Astrocyte (in vitro differentiated cells and primary cell): ENCODE measurements around the gene VAV2. TPM values are rescaled to one million over a fixed set of nuclear protein-coding genes. Genes with fewer than 3 reads are reported as not detected.

Experiments used
- DNase-seq: peaks from one replicate; pipeline ENCODE4 v3.0.0-alpha.2; 2010; ENCODE audit warnings: low read depth
- FAIRE-seq: peaks from 2 replicates; lab custom pipeline; 2011; peaks lifted over from hg19 to GRCh38; lab: Jason Lieb, UNC
- H2AFZ ChIP-seq: 2 replicates; pipeline ENCODE4 v1.6.0; 2012; ENCODE audit warnings: low read depth, low read length, inconsistent platforms
- H3K27ac ChIP-seq: 2 replicates; pipeline ENCODE4 v1.5.1; 2011; ENCODE audit warnings: low read depth, low read length, inconsistent platforms
- H3K27me3 ChIP-seq: 2 replicates; pipeline ENCODE4 v1.6.0; 2011; ENCODE audit warnings: low read length, inconsistent platforms; ENCODE audit not compliant: insufficient read depth
- H3K36me3 ChIP-seq: 2 replicates; pipeline ENCODE4 v1.5.1; 2011; ENCODE audit warnings: low read length, inconsistent platforms; ENCODE audit not compliant: insufficient read depth
- H3K4me1 ChIP-seq: 2 replicates; pipeline ENCODE4 v1.5.1; 2011; ENCODE audit warnings: low read length, inconsistent platforms; ENCODE audit not compliant: insufficient read depth
- H3K4me2 ChIP-seq: 2 replicates; pipeline ENCODE4 v1.6.0; 2012; ENCODE audit warnings: low read length, inconsistent platforms
- H3K4me3 ChIP-seq: 2 replicates; pipeline ENCODE4 v1.5.1; 2011; ENCODE audit warnings: low read depth, mild to moderate bottlenecking, low read length, inconsistent platforms; ENCODE audit not compliant: insufficient read depth
- H3K79me2 ChIP-seq: 2 replicates; pipeline ENCODE4 v1.6.0; 2012; ENCODE audit warnings: mild to moderate bottlenecking, low read length, inconsistent platforms; ENCODE audit not compliant: insufficient read depth
- H3K9ac ChIP-seq: 2 replicates; pipeline ENCODE4 v1.6.0; 2012; ENCODE audit warnings: mild to moderate bottlenecking, low read length, inconsistent platforms
- H3K9me3 ChIP-seq: 2 replicates; pipeline ENCODE4 v1.5.1; 2012; ENCODE audit warnings: low read depth, mild to moderate bottlenecking, low read length, inconsistent platforms; ENCODE audit not compliant: insufficient read depth
- H4K20me1 ChIP-seq: 2 replicates; pipeline ENCODE4 v1.6.0; 2012; ENCODE audit warnings: low read length, inconsistent platforms; ENCODE audit not compliant: insufficient read depth
- H3K27ac Mint-ChIP-seq: one replicate; pipeline ENCODE4 v1.8.0; 2021; ENCODE audit warnings: mild to moderate bottlenecking, mixed read lengths; ENCODE audit not compliant: unreplicated experiment
- H3K27me3 Mint-ChIP-seq: one replicate; pipeline ENCODE4 v1.8.0; 2021; ENCODE audit warnings: low read depth, mixed read lengths; ENCODE audit not compliant: unreplicated experiment
- H3K36me3 Mint-ChIP-seq: one replicate; pipeline ENCODE4 v1.8.0; 2021; ENCODE audit warnings: low read depth, mixed read lengths; ENCODE audit not compliant: unreplicated experiment
- H3K4me1 Mint-ChIP-seq: one replicate; pipeline ENCODE4 v1.8.0; 2021; ENCODE audit warnings: low read depth, mixed read lengths; ENCODE audit not compliant: unreplicated experiment
- H3K4me3 Mint-ChIP-seq: one replicate; pipeline ENCODE4 v1.8.0; 2021; ENCODE audit warnings: mild to moderate bottlenecking, moderate library complexity, mixed read lengths; ENCODE audit not compliant: unreplicated experiment
- H3K9me3 Mint-ChIP-seq: one replicate; pipeline ENCODE4 v1.8.0; 2021; ENCODE audit warnings: mild to moderate bottlenecking, mixed read lengths; ENCODE audit not compliant: unreplicated experiment
- EZH2 ChIP-seq: IDR thresholded peaks from 2 replicates; pipeline ENCODE4 v1.6.1; 2012; ENCODE audit warnings: mild to moderate bottlenecking, low read length, inconsistent platforms; ENCODE audit not compliant: insufficient read depth
- total RNA-seq: library from RNA; stranded (reverse); gene quantifications from 2 replicates; pipeline ENCODE4 v1.2.1, GENCODE V29; 2021
- TF ChIP-seq, protein P1 (sequence below): IDR thresholded peaks from 2 replicates; pipeline ENCODE4 v1.5.1; 2011; ENCODE audit warnings: low read depth, mild to moderate bottlenecking, inconsistent platforms, low read length, moderate library complexity; ENCODE audit not compliant: insufficient read depth

VAV2 gene
- total RNA-seq, 1 donor from 2014 or later: 36.5 TPM

DNA sequence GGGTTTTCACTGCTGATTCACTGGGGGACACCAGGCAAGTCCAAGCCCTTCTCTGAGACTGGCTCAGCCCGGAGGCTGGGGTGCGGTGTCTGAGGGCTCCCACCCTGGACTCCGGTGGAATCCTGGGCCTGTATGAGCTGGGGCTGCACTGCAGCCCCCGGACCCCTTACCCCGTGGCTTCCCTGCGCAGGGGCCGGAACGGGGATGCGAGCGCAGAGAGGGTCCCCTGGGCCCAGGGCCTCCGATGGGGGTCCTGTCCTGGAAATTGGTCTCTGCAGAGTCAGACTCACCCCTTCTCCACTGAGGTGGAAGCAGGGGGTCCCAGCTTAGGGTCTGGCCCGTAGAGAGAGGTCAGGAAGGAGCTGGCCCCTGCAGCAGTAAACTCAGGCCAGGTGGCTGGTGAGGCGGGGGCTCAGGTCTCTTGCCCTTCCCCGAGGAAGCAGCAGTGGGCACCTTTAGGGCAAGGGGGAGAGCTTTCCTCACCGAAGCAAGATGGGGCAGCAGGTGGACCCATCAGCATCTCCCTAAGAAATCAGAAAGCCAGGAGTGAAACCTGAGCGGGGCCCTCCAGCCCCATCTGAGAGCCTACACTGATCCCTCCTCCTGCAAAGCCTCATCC lies 1.6 kb upstream of the VAV2 start:
- TF ChIP-seq, protein P1, sequence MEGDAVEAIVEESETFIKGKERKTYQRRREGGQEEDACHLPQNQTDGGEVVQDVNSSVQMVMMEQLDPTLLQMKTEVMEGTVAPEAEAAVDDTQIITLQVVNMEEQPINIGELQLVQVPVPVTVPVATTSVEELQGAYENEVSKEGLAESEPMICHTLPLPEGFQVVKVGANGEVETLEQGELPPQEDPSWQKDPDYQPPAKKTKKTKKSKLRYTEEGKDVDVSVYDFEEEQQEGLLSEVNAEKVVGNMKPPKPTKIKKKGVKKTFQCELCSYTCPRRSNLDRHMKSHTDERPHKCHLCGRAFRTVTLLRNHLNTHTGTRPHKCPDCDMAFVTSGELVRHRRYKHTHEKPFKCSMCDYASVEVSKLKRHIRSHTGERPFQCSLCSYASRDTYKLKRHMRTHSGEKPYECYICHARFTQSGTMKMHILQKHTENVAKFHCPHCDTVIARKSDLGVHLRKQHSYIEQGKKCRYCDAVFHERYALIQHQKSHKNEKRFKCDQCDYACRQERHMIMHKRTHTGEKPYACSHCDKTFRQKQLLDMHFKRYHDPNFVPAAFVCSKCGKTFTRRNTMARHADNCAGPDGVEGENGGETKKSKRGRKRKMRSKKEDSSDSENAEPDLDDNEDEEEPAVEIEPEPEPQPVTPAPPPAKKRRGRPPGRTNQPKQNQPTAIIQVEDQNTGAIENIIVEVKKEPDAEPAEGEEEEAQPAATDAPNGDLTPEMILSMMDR: no peak
- no peak for TF ChIP-seq EZH2
- no peak for DNase-seq
- no peak overlapping the region for H3K27ac ChIP-seq
- no peak for FAIRE-seq
- Mint-ChIP-seq H3K4me1 (peaks cover 7% of the 10 kb centered on the region), H3K27ac (no peak overlapping the region), H3K27me3 (peaks cover 7% of the 10 kb centered on the region), H3K9me3 (no peaks in the 10 kb centered on the region), H3K36me3 (no peaks in the 10 kb centered on the region), H3K4me3 (peak overlapping the region; percentile 83)
- H3K9ac ChIP-seq: peak overlapping the region; percentile 86
- H4K20me1 ChIP-seq: peaks cover 33% of the 10 kb centered on the region
- no peaks in the 10 kb centered on the region for H3K9me3 ChIP-seq
- H3K4me1 ChIP-seq: peaks cover 32% of the 10 kb centered on the region
- H3K4me2 ChIP-seq: peak overlapping the region; percentile 94
- H2AFZ ChIP-seq: no peak overlapping the region
- H3K27me3 ChIP-seq: no peaks in the 10 kb centered on the region
- H3K4me3 ChIP-seq: peak overlapping the region; percentile 78
- no peaks in the 10 kb centered on the region for H3K36me3 ChIP-seq
- H3K79me2 ChIP-seq: peaks cover 36% of the 10 kb centered on the region

DNA sequence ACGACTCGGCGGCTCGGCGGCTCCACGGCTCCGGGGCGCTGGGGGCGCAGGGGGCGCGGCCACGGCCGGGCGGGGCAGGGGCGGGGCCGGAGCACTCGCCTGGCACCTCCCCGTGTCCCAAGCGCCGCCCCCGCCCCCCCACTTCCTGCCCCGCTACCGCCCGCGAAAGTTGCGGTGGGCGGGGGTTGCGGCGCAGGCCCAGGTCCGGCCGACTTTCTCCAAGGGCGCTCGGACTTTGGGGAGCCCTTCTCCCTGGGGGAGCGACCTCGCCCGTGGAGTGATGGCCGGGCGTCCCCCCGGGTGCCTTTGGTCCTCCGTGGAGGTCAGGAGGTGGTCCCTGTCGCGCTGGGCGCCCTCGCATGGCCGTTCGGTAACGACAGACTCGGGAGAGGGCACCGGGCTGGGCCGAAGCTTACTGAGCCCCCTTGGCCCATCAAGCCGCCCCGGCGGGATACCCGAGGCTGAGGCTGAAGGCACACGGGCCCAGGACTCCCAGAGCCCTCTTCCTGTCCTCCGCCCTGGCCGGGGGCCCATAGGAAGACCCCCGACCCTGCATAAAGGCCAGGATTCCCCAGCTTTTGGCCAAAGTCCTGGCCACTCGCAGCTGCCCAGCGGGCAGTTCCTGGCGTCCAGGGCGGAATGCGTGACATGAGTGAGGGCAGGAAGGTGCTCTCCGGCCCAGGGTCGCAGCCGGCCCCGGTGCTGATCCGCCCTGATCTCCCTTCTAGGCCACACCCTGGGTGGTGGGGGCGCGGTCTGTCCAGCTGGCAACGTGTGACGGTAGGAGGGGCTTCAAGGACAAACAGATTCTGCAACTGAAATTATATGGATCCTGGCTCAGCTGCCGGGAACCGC lies 883 bp upstream of the VAV2 start:
- H3K27ac ChIP-seq: peak overlapping the region; percentile 88
- H4K20me1 ChIP-seq: peaks cover 40% of the 10 kb centered on the region
- no peaks in the 10 kb centered on the region for H3K9me3 Mint-ChIP-seq
- H3K9me3 ChIP-seq: no peaks in the 10 kb centered on the region
- peaks cover 7% of the 10 kb centered on the region for H3K27me3 Mint-ChIP-seq
- TF ChIP-seq, protein P1: peak; percentile 9
- no peak for TF ChIP-seq EZH2
- peak overlapping the region; percentile 84 for H2AFZ ChIP-seq
- peak overlapping the region; percentile 94 for H3K4me2 ChIP-seq
- no peaks in the 10 kb centered on the region for H3K27me3 ChIP-seq
- H3K4me1 Mint-ChIP-seq: peaks cover 7% of the 10 kb centered on the region
- no peaks in the 10 kb centered on the region for H3K36me3 ChIP-seq
- H3K4me3 ChIP-seq: peak overlapping the region; percentile 78
- FAIRE-seq (no peak), DNase-seq (peak; percentile 82)
- no peaks in the 10 kb centered on the region for H3K36me3 Mint-ChIP-seq
- H3K79me2 ChIP-seq: peaks cover 43% of the 10 kb centered on the region
- peaks cover 32% of the 10 kb centered on the region for H3K4me1 ChIP-seq
- H3K4me3 Mint-ChIP-seq: peak overlapping the region; percentile 83
- no peak overlapping the region for H3K27ac Mint-ChIP-seq
- peak overlapping the region; percentile 89 for H3K9ac ChIP-seq
